22Rv1 (cell line): ENCODE results near the gene DOCK9.

Source experiments
- H3K27ac ChIP-seq: fragments of 450-650 bp; 2 replicates; pipeline ENCODE4 v1.5.1; 2017
- CTCF ChIP-seq: fragments of 450-650 bp; IDR thresholded peaks from 2 replicates; pipeline ENCODE4 v1.5.1; 2017; ENCODE audit warnings: mild to moderate bottlenecking
- ZFX ChIP-seq: fragments of 450-650 bp; IDR thresholded peaks from 2 replicates; pipeline ENCODE4 v1.6.1; 2017; ENCODE audit warnings: antibody characterized with exemption, borderline replicate concordance

The DOCK9 gene

GRCh38 chr13:98869408-98870090 is 108.3 kb downstream of the DOCK9 start:
- H3K27ac ChIP-seq: no peak overlapping the region
- TF ChIP-seq CTCF (peak; percentile 44), ZFX (no peak)

GRCh38 chr13:98868932-98869331 is 108.9 kb downstream of the DOCK9 start:
- TF ChIP-seq CTCF (no peak), ZFX (no peak)
- H3K27ac ChIP-seq: no peak overlapping the region

GRCh38 chr13:98866882-98867281 is 111.0 kb downstream of the DOCK9 start:
- H3K27ac ChIP-seq: no peak overlapping the region
- TF ChIP-seq CTCF (no peak), ZFX (no peak)

GRCh38 chr13:98860491-98860890 is 117.4 kb downstream of the DOCK9 start:
- H3K27ac ChIP-seq: no peak overlapping the region
- TF ChIP-seq ZFX (no peak), CTCF (no peak)

- H3K27ac ChIP-seq: no peak overlapping the region
- TF ChIP-seq ZFX (no peak), CTCF (no peak)
Measured at GRCh38 chr13:98858191-98858590, 119.7 kb downstream of the DOCK9 start.

GRCh38 chr13:98856983-98857382 is 120.9 kb downstream of the DOCK9 start:
- H3K27ac ChIP-seq: no peak overlapping the region
- TF ChIP-seq CTCF: no peak
- TF ChIP-seq ZFX: no peak

- TF ChIP-seq ZFX (no peak), CTCF (no peak)
- no peak overlapping the region for H3K27ac ChIP-seq
Measured at GRCh38 chr13:98854448-98854847, 123.4 kb downstream of the DOCK9 start.
